ELF-1 (cell line): ENCODE data around the gene ADH5.
"Not testable (repeated sequence)": the region's sequence is repeated elsewhere in the genome, so short reads cannot be mapped to it uniquely, and the experiment has no call there.

Experiments
- DNase-seq: peaks from one replicate; pipeline ENCODE4 v3.0.0-alpha.2; 2016; ENCODE audit warnings: low read depth, low spot score

ADH5 gene

DNA sequence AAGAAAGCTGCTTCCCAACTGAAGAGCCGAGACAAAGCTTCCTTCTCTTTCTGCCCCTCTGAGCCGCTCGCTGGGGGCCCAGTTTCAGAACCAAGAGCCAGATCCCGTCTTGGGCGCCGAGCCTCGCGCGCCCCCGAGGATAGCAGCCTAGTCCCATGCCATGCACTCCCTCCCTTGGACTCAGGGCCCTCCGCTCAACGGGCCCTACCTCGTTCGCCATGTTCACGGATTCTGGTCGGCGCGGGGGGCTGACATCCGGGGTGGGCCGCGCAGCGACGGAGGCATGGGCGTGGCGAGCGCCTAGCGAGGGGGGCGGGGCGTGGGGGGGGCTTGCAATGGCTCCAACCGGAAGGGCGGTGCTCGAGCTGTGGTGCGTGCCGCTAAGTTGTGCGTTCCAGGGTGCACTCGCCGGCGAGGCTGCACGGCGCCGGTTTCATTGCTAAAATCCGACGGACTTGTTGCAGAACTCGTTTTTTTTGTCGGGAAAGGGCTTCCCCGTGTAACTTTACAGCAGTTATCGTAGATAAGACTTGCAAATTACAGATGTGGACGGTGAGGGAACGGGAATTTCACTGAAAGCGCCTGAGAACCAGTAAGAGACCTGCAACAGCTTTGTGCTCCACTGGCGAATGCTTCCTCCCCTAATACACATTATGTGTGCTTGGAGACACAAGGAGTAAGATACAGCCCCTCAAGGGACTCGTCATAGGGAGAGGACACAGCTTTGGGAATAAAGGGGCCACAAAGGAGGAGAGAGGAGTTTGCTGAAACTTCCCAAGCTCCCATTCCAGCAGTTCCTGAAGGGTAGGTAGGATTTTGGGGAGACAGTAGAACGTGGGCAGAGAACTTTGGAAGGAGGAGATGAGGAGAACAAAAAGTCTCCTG is at the start of gene ADH5:
TSS of gene ADH5 (minus strand) at position 308 of the 885 bp plus-strand sequence. CDS start at position 220, 88 bp downstream.
- peak; percentile 88 for DNase-seq

DNA sequence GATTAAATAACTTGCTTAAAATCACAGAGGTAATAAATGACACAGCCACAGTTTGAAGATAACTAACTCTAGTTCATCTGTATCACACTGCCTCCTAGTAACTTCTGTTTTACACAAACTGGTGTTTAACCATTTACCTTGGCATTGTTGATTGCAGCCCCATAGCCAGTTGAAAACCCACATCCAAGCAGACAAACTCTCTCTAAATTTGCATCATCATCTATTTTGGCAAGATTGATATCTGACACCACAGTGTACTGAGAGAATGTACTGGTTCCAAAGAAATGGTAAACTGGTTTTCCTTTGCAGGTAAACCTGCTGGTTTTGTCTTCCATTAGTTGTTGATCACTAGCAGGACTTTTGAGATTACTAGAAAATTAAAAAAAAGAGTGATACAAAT is 47.7 kb upstream of the ADH5 start:
- DNase-seq = no peak

- DNase-seq = no peak
Observed at GRCh38 chr4:99135541-99136162, 47.1 kb upstream of the ADH5 start.

DNA sequence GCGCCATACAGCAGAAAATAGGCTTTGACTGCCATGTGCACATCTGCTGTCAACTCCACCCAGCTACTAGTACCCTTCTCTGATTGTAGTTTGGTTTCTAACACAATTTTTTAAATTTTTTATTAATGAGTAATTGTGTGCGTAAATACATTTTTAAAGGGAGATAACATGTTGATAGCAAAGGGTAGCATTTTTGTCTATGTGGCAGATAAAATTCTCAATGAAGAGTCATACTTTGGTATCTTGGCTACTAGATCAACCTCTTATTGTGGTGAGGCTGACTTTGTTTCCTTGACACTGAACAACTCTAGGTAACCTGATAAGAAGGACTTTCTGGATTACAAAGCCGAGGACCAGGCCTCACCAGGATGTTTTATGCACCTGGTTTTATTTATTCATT is 46.0 kb upstream of the ADH5 start:
- no peak for DNase-seq

DNA sequence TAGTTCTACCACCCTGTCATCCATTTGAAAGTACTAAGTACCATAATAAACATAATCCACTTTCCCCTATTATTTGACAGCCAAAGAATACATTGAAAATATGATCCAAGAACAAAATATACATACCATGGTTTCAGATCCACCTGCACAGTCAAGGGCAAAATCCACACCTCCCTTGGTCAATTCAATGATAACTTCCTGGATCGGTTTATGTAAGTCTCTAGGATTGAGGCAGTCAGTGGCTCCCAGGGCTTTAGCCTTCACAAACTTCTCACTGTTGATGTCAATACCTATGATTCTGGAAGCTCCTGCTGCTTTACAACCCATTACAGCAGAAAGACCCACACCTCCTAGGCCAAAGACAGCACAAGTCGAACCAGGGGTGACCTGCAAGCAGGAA is 42.8 kb upstream of the ADH5 start:
- DNase-seq = no peak

DNA sequence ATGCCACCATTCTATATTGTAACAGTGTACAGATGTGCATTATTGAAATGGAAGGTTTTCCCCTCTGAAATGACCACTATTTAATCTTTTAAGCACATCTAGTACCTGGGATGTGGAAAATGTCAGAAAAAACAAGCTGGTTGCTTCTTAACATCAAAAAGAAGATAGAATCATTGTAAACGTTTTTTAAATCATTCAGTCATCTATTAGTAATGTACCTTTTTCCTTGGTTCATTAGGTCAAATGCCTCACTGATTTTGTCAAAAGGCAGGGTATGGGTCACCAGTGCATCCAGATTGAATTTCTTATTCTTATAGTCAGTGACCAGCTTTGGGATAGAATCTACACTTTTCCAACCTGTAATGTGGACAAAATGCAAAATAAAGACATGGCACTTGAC is 37.8 kb upstream of the ADH5 start:
- DNase-seq = no peak

- no peak for DNase-seq
Observed at GRCh38 chr4:99121008-99121407, 32.4 kb upstream of the ADH5 start.

GRCh38 chr4:99120501-99120900 is 31.9 kb upstream of the ADH5 start:
- no peak for DNase-seq

DNA sequence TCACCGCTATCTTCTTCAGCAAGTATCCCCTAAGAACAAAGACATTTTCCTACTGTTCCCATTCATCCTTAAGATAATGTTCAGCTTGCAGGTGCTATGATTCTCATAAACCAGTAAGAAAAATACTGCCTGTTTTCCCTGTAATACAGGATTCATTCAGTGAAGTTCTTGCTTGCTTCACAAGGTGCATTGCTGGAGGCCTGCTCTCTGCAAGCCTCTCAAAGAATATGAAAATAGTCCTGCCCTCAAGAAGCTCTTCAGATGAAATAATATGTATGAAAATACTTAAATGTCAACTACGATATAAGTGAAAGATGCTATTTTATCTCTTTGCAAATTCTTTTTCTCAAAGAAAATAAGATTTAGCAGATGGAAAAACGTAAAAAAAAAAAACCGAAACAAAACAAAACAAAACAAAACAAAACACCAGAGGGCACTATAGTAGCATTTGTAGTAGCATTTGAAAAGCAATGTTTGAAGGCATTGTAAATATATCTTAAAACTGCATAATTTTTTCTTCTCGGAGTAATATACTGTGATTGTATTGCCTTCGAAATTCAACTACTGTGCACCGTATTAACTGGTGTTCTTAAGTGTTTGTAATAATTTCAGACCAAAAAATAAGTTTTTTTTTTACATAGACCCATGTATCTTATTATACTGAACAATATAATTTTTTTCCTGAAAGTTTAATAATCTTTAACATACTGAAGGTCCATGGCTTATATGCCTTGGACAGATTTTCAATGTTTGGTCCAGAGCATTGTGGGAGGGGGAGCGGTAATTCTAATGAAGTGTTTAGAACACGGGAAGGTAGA is 29.5 kb upstream of the ADH5 start:
- DNase-seq = no peak

DNA sequence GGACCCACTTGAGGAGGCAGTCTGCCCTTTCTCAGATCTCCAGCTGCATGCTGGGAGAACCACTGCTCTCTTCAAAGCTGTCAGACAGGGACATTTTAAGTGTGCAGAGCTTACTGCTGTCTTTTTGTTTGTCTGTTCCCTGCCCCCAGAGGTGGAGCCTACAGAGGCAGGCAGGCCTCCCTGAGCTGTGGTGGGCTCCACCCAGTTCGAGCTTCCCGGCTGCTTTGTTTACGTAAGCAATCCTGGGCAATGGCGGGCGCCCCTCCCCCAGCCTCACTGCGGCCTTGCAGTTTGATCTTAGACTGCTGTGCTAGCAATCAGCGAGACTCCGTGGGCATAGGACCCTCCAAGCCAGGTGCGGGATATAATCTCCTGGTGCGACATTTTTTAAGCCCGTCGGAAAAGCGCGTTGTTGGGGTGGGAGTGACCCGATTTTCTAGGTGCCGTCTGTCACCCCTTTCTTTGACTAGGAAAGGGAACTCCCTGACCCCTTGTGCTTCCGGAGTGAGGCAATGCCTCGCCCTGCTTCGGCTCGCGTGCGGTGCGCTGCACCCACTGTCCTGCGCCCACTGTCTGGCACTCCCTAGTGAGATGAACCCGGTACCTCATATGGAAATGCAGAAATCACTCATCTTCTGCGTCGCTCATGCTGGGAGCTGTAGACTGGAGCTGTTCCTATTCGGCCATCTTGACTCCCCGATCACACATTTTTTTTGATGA is 28.7 kb upstream of the ADH5 start:
- not testable (repeated sequence) for DNase-seq

GRCh38 chr4:99109286-99109685 is 20.7 kb upstream of the ADH5 start:
- DNase-seq = not testable (repeated sequence)

- DNase-seq = no peak
Observed at GRCh38 chr4:99104153-99104552, 15.6 kb upstream of the ADH5 start.

DNA sequence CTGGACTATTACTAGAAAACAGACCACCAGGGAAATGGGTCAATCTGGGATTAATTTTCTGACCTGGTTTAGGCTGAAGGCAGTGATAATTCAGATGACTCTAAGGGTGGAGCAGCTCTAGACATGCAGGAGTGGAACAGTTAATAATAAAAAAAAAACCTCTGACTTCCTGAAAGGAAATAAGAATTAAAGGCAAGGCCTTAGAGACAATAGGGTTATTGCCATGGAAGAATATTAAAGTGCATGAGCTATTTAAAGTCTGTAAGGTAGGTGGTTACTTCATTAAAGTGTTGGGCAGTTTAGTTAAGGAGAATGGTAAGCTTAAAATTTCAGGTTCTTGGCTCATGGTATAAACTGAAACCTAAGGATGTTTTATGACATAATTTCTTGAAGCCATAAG is 14.6 kb upstream of the ADH5 start:
- no peak for DNase-seq

DNA sequence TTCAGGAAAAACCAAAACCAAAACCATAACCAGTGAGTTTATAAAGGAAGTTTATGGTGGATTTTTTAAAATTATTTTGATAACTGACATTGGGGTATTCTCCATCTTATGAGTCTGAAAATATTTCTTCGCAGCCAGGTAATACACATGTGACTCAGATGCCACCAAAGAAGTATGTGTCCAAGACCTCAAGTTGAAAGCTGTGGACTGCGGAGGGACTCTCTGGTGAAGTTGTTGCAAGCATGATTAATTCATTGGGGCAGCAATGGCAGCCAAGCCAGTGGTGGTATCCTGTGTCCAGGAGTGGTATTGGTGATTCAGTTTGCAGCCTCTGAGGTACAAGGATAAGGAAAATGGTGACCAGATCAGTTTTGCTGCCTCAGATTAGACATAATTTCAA is 14.0 kb upstream of the ADH5 start:
- no peak for DNase-seq

- no peak for DNase-seq
Observed at GRCh38 chr4:99100876-99101275, 12.3 kb upstream of the ADH5 start.

GRCh38 chr4:99099814-99100213 is 11.2 kb upstream of the ADH5 start:
- not testable (repeated sequence) for DNase-seq

- DNase-seq = no peak
Observed at GRCh38 chr4:99099311-99099710, 10.7 kb upstream of the ADH5 start.

DNA sequence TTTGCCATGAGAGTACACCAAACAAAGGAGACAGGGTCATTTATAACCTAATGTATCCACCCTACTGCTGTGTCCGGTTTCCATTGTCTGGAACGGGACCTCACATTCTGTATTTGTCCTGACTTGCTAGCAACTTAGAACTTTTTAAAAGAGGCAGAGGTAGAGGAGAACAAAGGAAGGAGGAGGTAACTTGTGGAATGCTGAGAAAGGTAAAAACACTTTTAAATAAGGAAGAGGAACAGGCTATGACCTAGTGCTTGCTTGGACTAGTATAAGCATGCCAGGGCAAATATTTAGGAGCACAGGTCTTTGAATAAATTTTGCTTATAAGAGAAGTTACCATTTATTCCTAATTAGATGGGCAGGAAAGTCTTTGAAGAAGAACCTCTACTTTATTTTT is 3.3 kb upstream of the ADH5 start:
- not testable (repeated sequence) for DNase-seq

DNA sequence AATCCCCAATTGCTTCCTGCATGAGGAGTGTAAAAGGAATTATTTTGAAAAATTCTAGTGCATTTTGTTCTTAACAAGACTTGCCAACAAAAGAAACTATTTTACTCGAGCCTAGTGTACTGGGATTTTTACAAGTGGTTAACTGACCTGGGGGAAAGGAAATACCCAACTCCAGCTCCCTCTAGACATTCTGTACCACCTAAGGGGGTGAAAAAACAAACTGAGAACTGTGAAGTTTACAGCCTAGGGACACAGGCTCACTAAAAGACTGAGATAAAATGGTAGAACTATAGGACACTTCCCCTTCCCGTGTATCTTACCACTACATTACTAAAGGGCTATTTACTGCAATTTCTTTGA is 2.6 kb upstream of the ADH5 start:
- peak; percentile 21 for DNase-seq

- no peak for DNase-seq
Observed at GRCh38 chr4:99090481-99091215, 2.1 kb upstream of the ADH5 start.

- DNase-seq = peak; percentile 50
Observed at GRCh38 chr4:99088023-99088449, 552 bp downstream of the ADH5 start.
